GM19035 (cell line): ENCODE data around the gene AR.

Experiments
- ATAC-seq: cut with Tn5 transposase; IDR thresholded peaks from one replicate; pipeline ENCODE4 v1.9.1; 2021; ENCODE audit not compliant: unreplicated experiment

Gene AR

GRCh38 chrX:67725471-67725870 is 181.7 kb downstream of the AR start:
- no peak for ATAC-seq

DNA sequence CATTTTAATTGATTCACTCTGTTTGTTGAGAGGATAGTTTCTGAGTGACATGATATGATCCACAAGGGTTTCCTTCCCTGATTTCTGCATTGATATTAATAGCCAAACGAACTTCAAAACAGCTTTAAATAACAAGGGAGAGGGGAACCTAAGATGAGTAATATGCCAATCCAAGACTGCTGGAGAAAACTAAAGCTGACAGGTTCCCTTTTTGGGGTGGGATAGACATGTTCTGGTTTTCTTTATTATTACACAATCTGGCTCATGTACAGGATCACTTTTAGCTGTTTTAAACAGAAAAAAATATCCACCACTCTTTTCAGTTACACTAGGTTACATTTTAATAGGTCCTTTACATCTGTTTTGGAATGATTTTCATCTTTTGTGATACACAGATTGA is 182.2 kb downstream of the AR start:
- ATAC-seq = no peak

- ATAC-seq = no peak
Observed at GRCh38 chrX:67727576-67727975, 183.8 kb downstream of the AR start.

- no peak for ATAC-seq
Observed at GRCh38 chrX:67730296-67730695, 186.5 kb downstream of the AR start.

DNA sequence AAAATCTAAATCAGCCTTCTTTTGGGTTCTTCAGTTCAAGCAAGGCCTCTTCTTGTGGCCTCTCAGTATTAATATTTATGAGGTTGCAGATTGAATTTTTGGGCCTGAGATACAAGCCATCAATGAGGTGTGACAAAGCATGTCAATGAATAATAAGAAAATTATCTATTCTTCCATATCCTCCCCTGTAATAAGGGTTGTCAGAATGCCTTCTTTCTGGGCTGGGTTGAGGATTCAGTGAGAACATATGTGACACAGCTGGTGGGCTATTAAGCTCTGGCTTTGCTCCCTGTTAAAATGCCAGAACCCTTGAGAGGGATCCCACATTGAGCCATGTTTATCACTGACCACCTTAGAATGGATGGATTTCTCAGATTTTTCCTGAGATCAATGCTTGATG is 187.2 kb downstream of the AR start:
- no peak for ATAC-seq

- no peak for ATAC-seq
Observed at GRCh38 chrX:67732864-67733263, 189.0 kb downstream of the AR start.

DNA sequence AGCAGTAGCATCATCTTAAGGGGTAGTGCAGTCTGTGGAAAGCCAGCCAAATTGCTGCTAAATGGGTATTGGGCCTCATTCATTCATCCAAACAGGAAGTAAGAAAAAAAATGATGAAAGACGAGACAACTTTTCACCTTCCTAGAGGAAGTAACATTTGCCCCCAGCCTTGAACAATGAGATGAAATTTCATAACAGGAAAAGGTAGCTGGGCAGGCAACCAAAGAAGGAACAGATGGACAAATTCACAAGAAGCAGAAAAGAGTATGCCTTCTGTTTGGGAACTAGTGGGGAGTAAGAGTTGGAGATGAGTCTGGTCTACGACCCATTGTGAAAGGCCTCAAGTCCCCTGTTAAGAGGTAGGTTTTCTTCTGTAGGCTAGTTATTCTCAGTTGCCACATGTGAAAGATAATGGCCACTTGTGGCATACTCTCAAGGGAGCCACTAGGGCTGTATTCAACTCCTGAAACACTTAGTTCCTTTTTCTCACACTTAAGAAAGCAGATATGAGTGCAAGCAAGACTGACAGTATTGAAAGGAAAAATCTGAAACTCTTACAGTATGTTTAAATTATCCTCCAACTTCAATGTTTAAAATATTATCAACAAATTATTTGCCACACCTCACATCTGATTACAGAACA is 190.4 kb downstream of the AR start:
- no peak for ATAC-seq

GRCh38 chrX:67749536-67749935 is 205.7 kb downstream of the AR start:
- ATAC-seq = no peak

DNA sequence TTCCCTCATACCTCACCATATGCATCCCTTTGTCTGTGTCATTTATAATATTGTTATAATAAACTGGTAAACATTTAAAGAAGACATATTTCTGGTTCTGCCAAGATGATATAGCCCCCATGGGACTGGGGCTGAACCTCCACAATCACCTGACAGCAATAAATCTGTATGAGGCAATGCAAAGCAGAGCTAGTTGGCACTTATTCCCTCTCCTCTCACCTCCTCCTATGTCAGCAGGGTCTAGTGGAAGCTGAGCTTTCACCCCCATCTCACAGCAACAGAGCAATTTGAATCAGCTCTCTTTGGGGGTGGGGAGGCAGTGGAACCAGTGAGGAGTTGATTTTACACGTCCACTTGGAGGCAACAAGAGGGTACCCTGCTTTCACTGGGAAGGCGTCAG is 206.9 kb downstream of the AR start:
- ATAC-seq = no peak

GRCh38 chrX:67759018-67759417 is 215.2 kb downstream of the AR start:
- ATAC-seq = no peak

GRCh38 chrX:67777148-67777547 is 233.3 kb downstream of the AR start:
- ATAC-seq = no peak

GRCh38 chrX:67779099-67779498 is 235.3 kb downstream of the AR start:
- no peak for ATAC-seq
